ENCODE data around the gene EID2.

The EID2 gene

GRCh38 chr19:39539518-39540332 lies at the start of gene EID2:
EID2 (minus strand) TSS chr19:39540161; CDS start chr19:39540079, 82 bp downstream.
- peak; percentile 90 to 94 for DNase-seq

- no peak for DNase-seq
Measured at GRCh38 chr19:39588066-39588465, 48.1 kb upstream of the EID2 start.

GRCh38 chr19:39587496-39587895 lies 47.5 kb upstream of the EID2 start:
- DNase-seq: no peak

GRCh38 chr19:39582891-39583625 lies 43.1 kb upstream of the EID2 start:
- DNase-seq: no peak

- no peak for DNase-seq
Measured at GRCh38 chr19:39582442-39582841, 42.5 kb upstream of the EID2 start.

- no peak for DNase-seq
Measured at GRCh38 chr19:39568604-39569003, 28.6 kb upstream of the EID2 start.

- DNase-seq: no peak
Measured at GRCh38 chr19:39566064-39566463, 26.1 kb upstream of the EID2 start.

GRCh38 chr19:39563408-39563807 lies 23.4 kb upstream of the EID2 start:
- no peak for DNase-seq

GRCh38 chr19:39558624-39559117 lies 18.7 kb upstream of the EID2 start:
- DNase-seq: no peak

- DNase-seq: no peak
Measured at GRCh38 chr19:39557811-39558623, 18.1 kb upstream of the EID2 start.

GRCh38 chr19:39555883-39556282 lies 15.9 kb upstream of the EID2 start:
- DNase-seq: no peak

GRCh38 chr19:39554701-39555311 lies 14.8 kb upstream of the EID2 start:
- DNase-seq: no peak

- no peak for DNase-seq
Measured at GRCh38 chr19:39553082-39553652, 13.2 kb upstream of the EID2 start.

GRCh38 chr19:39550197-39550596 lies 10.2 kb upstream of the EID2 start:
- no peak for DNase-seq

- no peak for DNase-seq
Measured at GRCh38 chr19:39546599-39546998, 6.6 kb upstream of the EID2 start.

- no peak for DNase-seq
Measured at GRCh38 chr19:39544911-39545310, 5.0 kb upstream of the EID2 start.

- DNase-seq: no peak
Measured at GRCh38 chr19:39544226-39544903, 4.4 kb upstream of the EID2 start.

- no peak for DNase-seq
Measured at GRCh38 chr19:39543477-39543857, 3.5 kb upstream of the EID2 start.

- DNase-seq: no peak
Measured at GRCh38 chr19:39542206-39542605, 2.2 kb upstream of the EID2 start.

GRCh38 chr19:39540333-39540673 lies 342 bp upstream of the EID2 start:
- no peak for DNase-seq

- DNase-seq: no peak
Measured at GRCh38 chr19:39539165-39539517, 820 bp downstream of the EID2 start.

GRCh38 chr19:39533791-39534190 lies 6.2 kb downstream of the EID2 start:
- DNase-seq: no peak

All from hippocampal formation (tissue), 2 donors.